AG09309 (cell line): Measurements from ENCODE around the gene ZNRF3.

Experiments used
- DNase-seq: peaks from one replicate; pipeline ENCODE4 v3.0.0-alpha.2; 2010; ENCODE audit warnings: low read depth
- H3K4me3 ChIP-seq: 2 replicates; pipeline ENCODE4 v1.5.1; 2011; ENCODE audit warnings: mild to moderate bottlenecking, low read depth, low read length, moderate library complexity; ENCODE audit not compliant: control insufficient read depth
- TF ChIP-seq, protein P1 (sequence below): IDR thresholded peaks from 2 replicates; pipeline ENCODE4 v1.5.1; 2011; ENCODE audit warnings: mild to moderate bottlenecking, low read depth, low read length, inconsistent platforms; ENCODE audit not compliant: insufficient read depth, control insufficient read depth; ENCODE audit errors: missing control alignments

ZNRF3 gene

DNA sequence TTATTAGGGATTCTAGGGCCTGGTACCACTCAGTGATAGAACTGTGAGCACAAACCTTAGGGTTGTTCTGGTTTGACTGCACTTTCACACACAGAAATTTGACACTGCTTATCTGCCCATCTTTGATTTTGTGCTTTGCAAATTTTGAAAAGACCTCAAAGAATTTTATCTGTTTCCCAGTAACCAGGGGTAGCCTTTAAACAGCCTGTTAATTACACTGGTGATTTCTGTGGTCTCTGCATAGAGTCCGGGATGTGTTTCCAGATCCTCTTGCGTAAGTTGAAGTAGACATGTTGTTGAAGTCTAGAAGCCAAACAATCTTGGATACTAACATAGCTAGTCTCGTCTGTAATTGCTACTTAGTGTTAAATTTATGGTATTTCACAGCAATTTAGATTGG is 103.0 kb downstream of the ZNRF3 start:
- TF ChIP-seq, protein P1, sequence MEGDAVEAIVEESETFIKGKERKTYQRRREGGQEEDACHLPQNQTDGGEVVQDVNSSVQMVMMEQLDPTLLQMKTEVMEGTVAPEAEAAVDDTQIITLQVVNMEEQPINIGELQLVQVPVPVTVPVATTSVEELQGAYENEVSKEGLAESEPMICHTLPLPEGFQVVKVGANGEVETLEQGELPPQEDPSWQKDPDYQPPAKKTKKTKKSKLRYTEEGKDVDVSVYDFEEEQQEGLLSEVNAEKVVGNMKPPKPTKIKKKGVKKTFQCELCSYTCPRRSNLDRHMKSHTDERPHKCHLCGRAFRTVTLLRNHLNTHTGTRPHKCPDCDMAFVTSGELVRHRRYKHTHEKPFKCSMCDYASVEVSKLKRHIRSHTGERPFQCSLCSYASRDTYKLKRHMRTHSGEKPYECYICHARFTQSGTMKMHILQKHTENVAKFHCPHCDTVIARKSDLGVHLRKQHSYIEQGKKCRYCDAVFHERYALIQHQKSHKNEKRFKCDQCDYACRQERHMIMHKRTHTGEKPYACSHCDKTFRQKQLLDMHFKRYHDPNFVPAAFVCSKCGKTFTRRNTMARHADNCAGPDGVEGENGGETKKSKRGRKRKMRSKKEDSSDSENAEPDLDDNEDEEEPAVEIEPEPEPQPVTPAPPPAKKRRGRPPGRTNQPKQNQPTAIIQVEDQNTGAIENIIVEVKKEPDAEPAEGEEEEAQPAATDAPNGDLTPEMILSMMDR, result no peak
- no peak overlapping the region for H3K4me3 ChIP-seq
- no peak for DNase-seq

DNA sequence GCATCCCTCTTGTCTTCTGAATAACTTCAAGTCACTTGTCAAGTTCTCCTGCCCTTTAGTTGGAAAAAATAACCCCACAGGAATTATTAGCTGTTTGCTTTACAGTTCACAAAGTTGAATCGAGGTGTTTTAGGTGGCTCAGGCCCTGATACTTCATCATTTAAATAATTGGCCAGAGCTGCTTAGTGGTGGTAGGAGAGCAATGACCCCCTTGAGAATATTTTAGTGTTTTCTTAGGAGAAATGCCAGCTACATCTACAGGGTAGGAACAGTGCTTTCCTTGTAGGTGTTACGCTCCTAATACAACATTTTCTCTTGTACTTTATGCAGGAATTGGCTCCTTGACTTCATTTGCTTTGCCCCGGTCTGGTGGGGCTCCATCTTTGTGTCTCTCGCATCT is 105.1 kb downstream of the ZNRF3 start:
- no peak for DNase-seq
- TF ChIP-seq, protein P1, result no peak
- no peak overlapping the region for H3K4me3 ChIP-seq

DNA sequence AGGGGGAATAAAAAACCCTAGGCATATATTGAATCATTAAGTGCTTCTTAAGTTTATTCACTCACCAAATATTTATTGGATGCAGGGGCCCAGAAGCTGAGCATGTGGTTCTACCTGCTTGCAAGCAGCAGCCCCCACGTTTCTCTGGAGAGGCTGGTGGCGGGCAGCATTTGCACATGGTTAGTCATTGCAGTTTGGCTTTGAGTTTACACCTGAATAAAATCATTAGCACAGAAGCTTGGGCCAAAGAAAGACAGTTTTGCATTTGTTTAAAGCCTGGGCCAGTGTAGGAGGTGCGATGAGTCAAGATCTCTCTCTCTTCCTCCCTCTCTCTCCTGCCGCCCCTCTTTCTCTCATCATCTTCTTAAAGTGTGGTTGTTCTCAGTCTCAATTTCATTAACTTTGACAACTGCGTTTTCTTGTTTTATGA is 105.7 kb downstream of the ZNRF3 start:
- TF ChIP-seq, protein P1, result no peak
- no peak for DNase-seq
- no peak overlapping the region for H3K4me3 ChIP-seq

DNA sequence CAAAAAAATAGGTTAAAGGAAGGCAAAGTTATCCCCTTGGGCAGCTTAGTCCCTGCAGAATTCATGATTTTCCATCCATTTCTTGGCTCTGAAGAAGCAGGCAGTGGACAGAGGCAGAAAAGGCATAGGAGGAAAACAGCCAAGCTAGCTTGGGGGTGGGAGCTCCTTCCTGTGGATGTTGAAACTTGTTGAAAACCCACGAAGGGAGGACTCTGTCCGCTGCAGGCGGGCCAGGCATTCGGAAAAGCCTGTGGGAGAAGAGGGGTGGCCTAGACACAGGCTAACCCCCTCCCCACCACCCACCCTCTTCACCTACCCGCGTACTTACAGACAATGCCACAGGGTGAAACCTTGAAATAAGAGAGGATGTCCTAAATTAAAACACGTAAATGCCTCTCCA is 106.1 kb downstream of the ZNRF3 start:
- DNase-seq, result no peak
- no peak overlapping the region for H3K4me3 ChIP-seq
- TF ChIP-seq, protein P1, result no peak

DNA sequence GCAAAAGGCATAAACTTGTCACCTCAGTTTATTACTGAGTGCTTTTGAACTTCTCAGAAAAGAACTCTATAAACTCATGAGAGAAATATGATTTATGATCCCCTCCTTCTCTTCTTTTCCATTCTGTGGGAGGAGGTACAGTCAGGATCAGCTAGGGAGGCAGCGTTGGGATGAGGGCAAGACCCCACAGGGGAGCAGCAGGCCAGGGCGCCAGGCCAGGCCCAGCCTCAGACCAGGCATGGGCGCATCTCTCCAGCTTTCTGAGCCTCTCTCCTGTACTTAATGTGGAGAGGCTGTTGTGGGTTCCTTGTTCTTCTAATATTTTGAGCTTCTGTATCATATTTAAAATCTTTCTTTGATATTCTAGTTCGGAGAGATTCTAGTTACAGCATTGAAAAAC is 106.5 kb downstream of the ZNRF3 start:
- TF ChIP-seq, protein P1, result no peak
- no peak for DNase-seq
- H3K4me3 ChIP-seq, result no peak overlapping the region

DNA sequence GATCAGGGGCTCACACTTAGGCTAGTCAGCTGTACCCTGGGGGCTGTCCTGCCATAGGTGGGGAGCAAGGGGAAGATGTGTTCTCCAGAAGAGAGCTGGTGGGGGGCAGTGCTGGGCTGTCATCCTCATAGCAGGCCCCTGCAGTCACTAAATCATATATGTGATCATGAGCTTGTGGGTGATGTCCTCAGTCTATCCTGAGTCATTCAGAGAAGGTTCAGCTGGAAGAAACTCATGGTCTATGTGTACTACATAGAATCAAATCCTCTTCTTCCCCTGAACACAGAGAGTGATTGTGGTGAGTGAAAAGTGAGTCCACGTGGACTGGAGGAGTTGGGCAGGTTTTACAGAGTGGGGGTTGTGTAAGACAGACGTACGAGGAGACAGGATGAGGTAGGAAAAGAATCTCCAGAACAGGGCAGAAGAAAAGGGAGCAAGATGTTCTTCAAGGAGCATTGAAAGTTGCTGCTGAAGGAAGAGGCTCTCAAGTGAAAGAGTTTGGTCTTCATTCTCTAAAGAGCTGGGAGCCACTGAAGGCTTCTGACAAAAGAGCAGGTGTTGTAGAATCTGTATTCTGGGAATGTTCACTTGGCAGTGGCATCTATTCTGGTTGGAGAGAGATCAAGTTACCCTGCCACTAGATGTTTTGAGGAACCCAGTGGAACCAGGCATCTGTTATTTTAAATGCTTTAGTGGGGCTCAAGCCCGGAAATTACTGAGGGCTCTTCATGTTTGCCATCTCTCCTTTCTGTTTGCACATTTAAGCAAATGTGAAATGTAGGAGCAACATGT is 109.4 kb downstream of the ZNRF3 start:
- TF ChIP-seq, protein P1, result no peak
- H3K4me3 ChIP-seq, result no peak overlapping the region
- no peak for DNase-seq
